Uterus (tissue), 4 donors: Measurements from ENCODE around the gene POLR3G. TPM values are rescaled to one million over a fixed set of nuclear protein-coding genes. Genes with fewer than 3 reads are reported as not detected.

ENCODE experiments used
- DNase-seq, 2 donors: peaks; one replicate each; pipeline ENCODE4 v3.0.0-alpha.2; 2019 to 2020
- H3K27ac ChIP-seq, 2 donors: fragments of 200-600 bp; sonication (generic); 1 replicate in 1 of 2; 2 replicates in 1 of 2; pipeline ENCODE4 v1.5.1; 2016 to 2018
- H3K27me3 ChIP-seq, 2 donors: fragments of 200-600 bp; sonication (generic); one replicate each; pipeline ENCODE4 v1.5.1; 2018 to 2019; ENCODE audit warnings: control low read depth in 1 of 2
- H3K36me3 ChIP-seq, 2 donors: fragments of 200-600 bp; sonication (generic); one replicate each; pipeline ENCODE4 v1.5.1; 2019; ENCODE audit warnings: control low read depth in 1 of 2
- H3K4me1 ChIP-seq, 2 donors: fragments of 200-600 bp; sonication (generic); one replicate each; pipeline ENCODE4 v1.5.1; 2018 to 2019; ENCODE audit warnings: control low read depth in 1 of 2
- H3K4me3 ChIP-seq, 2 donors: fragments of 200-600 bp; sonication (generic); 1 replicate in 1 of 2; 2 replicates in 1 of 2; pipeline ENCODE4 v1.5.1; 2018 to 2019; ENCODE audit warnings: mild to moderate bottlenecking in 1 of 2
- H3K9me3 ChIP-seq, 2 donors: fragments of 200-600 bp; sonication (generic); one replicate each; pipeline ENCODE4 v1.5.1; 2019; ENCODE audit warnings: control low read depth in 1 of 2
- POLR2A ChIP-seq, 2 donors: fragments of 450-650 bp; IDR thresholded peaks; one replicate each; pipeline ENCODE4 v1.6.1; 2016; ENCODE audit warnings: antibody characterized with exemption in 2 of 2, mild to moderate bottlenecking in 1 of 2, moderate library complexity in 1 of 2
- intact Hi-C: fragments of 100-400 bp; cut with DNase I; formaldehyde crosslinking; loops from one replicate; pipeline ENCODE4 v1.15.1; 2023; ENCODE audit warnings: low total_unique reads
- total RNA-seq, 4 donors: library from RNA; depleted of rRNA in 3 of 4; stranded (reverse); fragments of >200 nt in 3 of 4; gene quantifications; one replicate each; pipeline versions ENCODE4 v1.1.0 to v1.2.4, GENCODE V29; 2014 to 2023
- TF ChIP-seq, protein P1 (sequence below), 4 experiments: fragments of 200-600 bp in 2 of 4; fragments of 450-650 bp in 2 of 4; sonication (generic) in 2 of 4; IDR thresholded peaks; one replicate each; pipeline ENCODE4 v1.5.1; 2016 to 2019; ENCODE audit warnings: antibody characterized with exemption in 4 of 4, mild to moderate bottlenecking in 2 of 4, moderate library complexity in 1 of 4
- donor health status: DM: yes; HTN: yes; CAD: no.

Gene POLR3G
- total RNA-seq, 4 donors from 2014 or later, result 2.4 to 4.6 (median 2.5) TPM; not detected in 1

- TF ChIP-seq, protein P1, sequence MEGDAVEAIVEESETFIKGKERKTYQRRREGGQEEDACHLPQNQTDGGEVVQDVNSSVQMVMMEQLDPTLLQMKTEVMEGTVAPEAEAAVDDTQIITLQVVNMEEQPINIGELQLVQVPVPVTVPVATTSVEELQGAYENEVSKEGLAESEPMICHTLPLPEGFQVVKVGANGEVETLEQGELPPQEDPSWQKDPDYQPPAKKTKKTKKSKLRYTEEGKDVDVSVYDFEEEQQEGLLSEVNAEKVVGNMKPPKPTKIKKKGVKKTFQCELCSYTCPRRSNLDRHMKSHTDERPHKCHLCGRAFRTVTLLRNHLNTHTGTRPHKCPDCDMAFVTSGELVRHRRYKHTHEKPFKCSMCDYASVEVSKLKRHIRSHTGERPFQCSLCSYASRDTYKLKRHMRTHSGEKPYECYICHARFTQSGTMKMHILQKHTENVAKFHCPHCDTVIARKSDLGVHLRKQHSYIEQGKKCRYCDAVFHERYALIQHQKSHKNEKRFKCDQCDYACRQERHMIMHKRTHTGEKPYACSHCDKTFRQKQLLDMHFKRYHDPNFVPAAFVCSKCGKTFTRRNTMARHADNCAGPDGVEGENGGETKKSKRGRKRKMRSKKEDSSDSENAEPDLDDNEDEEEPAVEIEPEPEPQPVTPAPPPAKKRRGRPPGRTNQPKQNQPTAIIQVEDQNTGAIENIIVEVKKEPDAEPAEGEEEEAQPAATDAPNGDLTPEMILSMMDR (IDR thresholded peaks at IDR 0.05), result no peak
- no peak for TF ChIP-seq POLR2A (IDR thresholded peaks at IDR 0.05)
- Histone ChIP-seq H3K36me3 (no peaks in the 10 kb centered on the region), H3K27ac (no peak overlapping the region), H3K4me1 (no peaks in the 10 kb centered on the region), H3K27me3 (no peaks in the 10 kb centered on the region), H3K9me3 (no peaks in the 10 kb centered on the region), H3K4me3 (no peak overlapping the region)
- intact Hi-C loops, result no loop called here
- no peak for DNase-seq
Observed at GRCh38 chr5:90514520-90514919, 39.9 kb downstream of the POLR3G start.

DNA sequence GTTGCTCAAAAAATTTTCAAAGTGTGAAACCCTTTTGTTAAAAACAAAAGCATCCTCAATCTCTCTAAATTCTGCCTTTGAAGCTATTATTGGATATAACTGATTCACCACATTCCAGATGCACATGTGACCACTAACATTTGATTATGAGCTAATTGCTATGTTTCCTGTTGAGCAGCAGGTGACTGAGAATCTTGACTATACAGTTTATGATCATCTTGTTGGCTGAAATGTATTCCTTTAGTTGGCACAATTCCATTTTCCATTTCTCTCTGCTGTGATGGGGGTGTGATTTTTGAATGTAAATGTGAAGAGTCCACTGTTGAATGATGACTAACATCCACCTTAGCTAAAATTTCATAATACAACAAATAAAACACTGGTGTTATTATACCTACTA lies 44.0 kb downstream of the POLR3G start:
- DNase-seq, result no peak
- no peaks in the 10 kb centered on the region for H3K36me3 ChIP-seq
- H3K4me1 ChIP-seq, result no peaks in the 10 kb centered on the region
- no peaks in the 10 kb centered on the region for H3K27me3 ChIP-seq
- intact Hi-C loops, result no loop called here
- no peak overlapping the region for H3K27ac ChIP-seq
- TF ChIP-seq, protein P1 (IDR thresholded peaks at IDR 0.05), result no peak
- TF ChIP-seq POLR2A (IDR thresholded peaks at IDR 0.05), result no peak
- no peaks in the 10 kb centered on the region for H3K9me3 ChIP-seq
- H3K4me3 ChIP-seq, result no peak overlapping the region

GRCh38 chr5:90519081-90519480 lies 44.4 kb downstream of the POLR3G start:
- no peaks in the 10 kb centered on the region for H3K36me3 ChIP-seq
- no peaks in the 10 kb centered on the region for H3K27me3 ChIP-seq
- no peak overlapping the region for H3K27ac ChIP-seq
- DNase-seq, result no peak
- intact Hi-C loops, result no loop called here
- no peak for TF ChIP-seq POLR2A (IDR thresholded peaks at IDR 0.05)
- TF ChIP-seq, protein P1 (IDR thresholded peaks at IDR 0.05), result no peak
- no peaks in the 10 kb centered on the region for H3K4me1 ChIP-seq
- H3K4me3 ChIP-seq, result no peak overlapping the region
- H3K9me3 ChIP-seq, result no peaks in the 10 kb centered on the region

DNA sequence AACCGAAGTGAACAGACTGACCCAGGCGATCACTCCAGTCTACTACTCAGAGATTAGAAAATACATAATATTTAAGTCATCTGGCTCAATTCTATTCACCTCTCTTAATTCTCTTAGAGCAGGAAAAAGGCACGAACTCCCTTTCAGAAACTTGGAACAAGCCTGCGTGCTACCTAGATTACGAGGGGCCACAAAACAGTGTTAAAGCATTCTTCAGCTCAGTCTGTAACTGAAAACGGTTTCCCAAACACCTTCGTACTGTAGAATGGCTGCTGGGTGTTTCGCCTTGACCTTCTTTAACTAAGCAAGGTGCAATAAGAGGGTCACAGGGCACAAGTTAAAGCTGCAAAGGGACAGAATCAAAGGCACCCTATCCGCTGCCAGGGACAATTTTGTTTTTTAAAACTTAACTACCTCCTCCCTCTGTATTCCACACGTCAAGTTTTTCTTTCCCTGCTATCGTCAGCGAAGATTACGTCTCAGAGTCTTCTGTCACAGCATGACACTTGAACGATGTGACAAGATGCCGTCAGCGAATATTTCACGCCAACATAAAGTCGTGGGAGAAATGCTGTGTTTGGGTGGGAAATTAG lies 54.0 kb downstream of the POLR3G start:
- peak in 1 of 2 donors; percentile 15 for DNase-seq
- H3K4me1 ChIP-seq, result peaks cover 0 to 3% of the 10 kb centered on the region in 2 donors
- H3K36me3 ChIP-seq, result no peaks in the 10 kb centered on the region
- no peaks in the 10 kb centered on the region for H3K9me3 ChIP-seq
- no peak for TF ChIP-seq POLR2A (IDR thresholded peaks at IDR 0.05)
- TF ChIP-seq, protein P1 (IDR thresholded peaks at IDR 0.05), result no peak
- H3K27me3 ChIP-seq, result no peaks in the 10 kb centered on the region
- intact Hi-C loops, result no loop called here
- peak overlapping the region; percentile 89 to 99 for H3K4me3 ChIP-seq
- peak overlapping the region; percentile 96 to 97 for H3K27ac ChIP-seq

- intact Hi-C loops, result no loop called here
- Histone ChIP-seq H3K4me1 (peaks cover 0 to 3% of the 10 kb centered on the region in 2 donors), H3K9me3 (no peaks in the 10 kb centered on the region), H3K36me3 (no peaks in the 10 kb centered on the region), H3K27ac (peak within 1 kb of the TSS; percentile 96 to 97), H3K27me3 (no peaks in the 10 kb centered on the region), H3K4me3 (peak within 1 kb of the TSS; percentile 89 to 99)
- peak; percentile 98 to 99 for DNase-seq
- TF ChIP-seq, protein P1 (IDR thresholded peaks at IDR 0.05), result no peak
- peak; percentile 89 to 93 for TF ChIP-seq POLR2A (IDR thresholded peaks at IDR 0.05)
Observed at GRCh38 chr5:90529194-90529938, 54.7 kb downstream of the POLR3G start, which contains the start of gene LYSMD3. Gene LYSMD3, minus strand, starts transcription at chr5:90529584. Its CDS starts 4,295 bp downstream, at chr5:90525289.
